Common myeloid progenitor, CD34-positive (primary cell): ENCODE data around the gene SLC17A9.

ENCODE experiments used
- CTCF ChIA-PET: fragments of 350-600 bp; sonication (Branson Sonifier 250); formaldehyde crosslinking; loops from one replicate; lab custom pipeline; 2021; ENCODE audit warnings: antibody characterized with exemption; lab: Charles Lee
- POLR2A ChIA-PET: fragments of 350-600 bp; sonication (Branson Sonifier 250); formaldehyde crosslinking; loops from one replicate; lab custom pipeline; 2021; ENCODE audit warnings: antibody characterized with exemption; lab: Charles Lee
- DNase-seq, 3 donors: peaks; one replicate each; pipeline versions ENCODE4 v3.0.0 to v3.0.0-alpha.2; 2013
- H3K27ac ChIP-seq, 2 experiments: 1 replicate in 1 of 2; 2 replicates in 1 of 2; pipeline ENCODE4 v1.7.0; 2013; ENCODE audit warnings: inconsistent platforms in 2 of 2, low read length in 2 of 2, mild to moderate bottlenecking in 2 of 2, low read depth in 1 of 2, moderate library complexity in 1 of 2; ENCODE audit not compliant: severe bottlenecking in 2 of 2, insufficient read depth in 1 of 2, poor library complexity in 1 of 2
- H3K27me3 ChIP-seq, 5 experiments: replicated peaks in 2 of 5; 1 replicate in 3 of 5; 2 replicates in 2 of 5; pipeline versions ENCODE4 v1.6.1 to v1.7.0; 2013; ENCODE audit warnings: low read length in 4 of 5, mild to moderate bottlenecking in 2 of 5, moderate library complexity in 2 of 5, inconsistent platforms in 1 of 5; ENCODE audit not compliant: insufficient read depth in 5 of 5, control insufficient read depth in 4 of 5
- H3K36me3 ChIP-seq, 4 experiments: 1 replicate in 2 of 4; 2 replicates in 2 of 4; pipeline versions ENCODE4 v1.6.1 to v1.7.0; 2013; ENCODE audit warnings: low read length in 3 of 4, control low read depth in 1 of 4, mild to moderate bottlenecking in 1 of 4; ENCODE audit not compliant: control insufficient read depth in 4 of 4, insufficient read depth in 4 of 4
- H3K4me1 ChIP-seq, 4 experiments: 1 replicate in 3 of 4; 2 replicates in 1 of 4; pipeline versions ENCODE4 v1.6.1 to v1.7.1; 2013; ENCODE audit warnings: low read length in 3 of 4, mild to moderate bottlenecking in 3 of 4, control low read depth in 1 of 4, inconsistent platforms in 1 of 4, moderate library complexity in 1 of 4; ENCODE audit not compliant: control insufficient read depth in 4 of 4, insufficient read depth in 4 of 4; ENCODE audit errors: control extremely low read depth in 1 of 4
- H3K4me3 ChIP-seq, 7 experiments: 1 replicate in 4 of 7; 2 replicates in 3 of 7; pipeline versions ENCODE4 v1.5.1 to v1.7.0; 2013; ENCODE audit warnings: mild to moderate bottlenecking in 7 of 7, low read length in 6 of 7, moderate library complexity in 6 of 7, inconsistent platforms in 2 of 7, low read depth in 2 of 7, control low read depth in 1 of 7; ENCODE audit not compliant: insufficient read depth in 4 of 7, control insufficient read depth in 1 of 7; ENCODE audit errors: extremely low read depth in 1 of 7
- H3K9me3 ChIP-seq, 5 experiments: 1 replicate in 4 of 5; 2 replicates in 1 of 5; pipeline versions ENCODE4 v1.6.1 to v1.7.1; 2013; ENCODE audit warnings: low read length in 4 of 5, mild to moderate bottlenecking in 2 of 5, inconsistent platforms in 1 of 5, low read depth in 1 of 5, moderate library complexity in 1 of 5; ENCODE audit not compliant: control insufficient read depth in 4 of 5, insufficient read depth in 2 of 5; ENCODE audit errors: control extremely low read depth in 1 of 5
- WGBS: methylation state at CpG from one replicate; pipeline ENCODE4 v1.1.5; 2013; ENCODE audit not compliant: insufficient coverage; 5-methylcytosine and 5-hydroxymethylcytosine counted together

The SLC17A9 gene

DNA sequence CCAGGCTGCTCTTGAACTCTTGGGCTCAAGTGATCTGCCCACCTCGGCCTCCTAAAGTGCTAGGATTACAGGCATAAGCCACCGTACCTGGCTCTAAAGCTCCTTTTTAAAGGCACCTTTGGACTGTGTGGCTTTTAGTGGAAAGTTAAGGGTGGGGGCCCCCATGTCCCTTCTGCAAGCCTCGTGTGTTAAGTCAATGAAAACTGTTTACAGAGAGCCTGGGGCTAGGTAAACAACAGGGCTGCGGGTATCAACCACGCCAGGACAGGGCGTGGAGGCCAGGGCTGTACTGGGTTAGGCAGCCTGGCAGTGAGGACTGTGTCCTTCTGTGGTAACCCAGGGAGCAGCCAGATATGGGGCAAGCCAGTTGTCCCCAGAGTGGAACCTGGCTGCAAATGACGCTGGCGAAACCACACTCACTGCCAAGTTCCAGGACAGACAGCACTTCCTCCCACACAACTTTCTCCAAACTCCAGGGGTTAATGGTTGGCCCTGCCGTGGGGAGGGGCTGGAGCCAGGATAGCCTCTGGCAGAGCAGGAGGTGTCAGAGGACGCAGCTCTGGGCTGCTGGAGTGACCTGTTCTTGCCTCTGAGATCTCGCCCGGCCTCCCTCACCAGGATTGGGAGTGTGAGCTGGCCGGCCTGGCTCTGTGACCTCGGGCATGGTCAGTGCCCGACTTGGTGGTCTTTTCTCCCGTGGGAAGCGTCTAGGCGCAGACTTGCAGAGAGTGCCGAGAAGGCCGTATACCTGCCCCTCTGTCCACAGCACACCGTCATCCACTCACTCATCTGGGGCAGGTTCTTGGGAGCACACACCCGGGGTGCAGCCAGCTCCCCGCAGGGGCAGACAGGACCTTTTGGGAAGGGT, 3.2 kb downstream of the SLC17A9 start:
- Histone ChIP-seq H3K36me3 (peaks cover 0 to 51% (median 21%) of the 10 kb centered on the region in 4 experiments), H3K27me3 (no peaks in the 10 kb centered on the region), H3K4me3 (peak overlapping the region in 2 of 7 experiments; percentile 1 to 27), H3K4me1 (peaks cover 2 to 94% (median 86%) of the 10 kb centered on the region in 4 experiments), H3K9me3 (no peaks in the 10 kb centered on the region), H3K27ac (peak overlapping the region in 1 of 2 experiments; percentile 22)
- ChIA-PET POLR2A (no interaction called here), CTCF (interaction anchor here (0.7 to 2.3 kb wide), 8 partner anchors 12 to 41 kb away, joined by 3 to 12 read pairs (median 4); partner anchors contain the start of genes DIDO1 and GID8)
- DNase-seq: no peak
- 83% methylated on average over 23 of the region's 23 CpGs for WGBS

DNA sequence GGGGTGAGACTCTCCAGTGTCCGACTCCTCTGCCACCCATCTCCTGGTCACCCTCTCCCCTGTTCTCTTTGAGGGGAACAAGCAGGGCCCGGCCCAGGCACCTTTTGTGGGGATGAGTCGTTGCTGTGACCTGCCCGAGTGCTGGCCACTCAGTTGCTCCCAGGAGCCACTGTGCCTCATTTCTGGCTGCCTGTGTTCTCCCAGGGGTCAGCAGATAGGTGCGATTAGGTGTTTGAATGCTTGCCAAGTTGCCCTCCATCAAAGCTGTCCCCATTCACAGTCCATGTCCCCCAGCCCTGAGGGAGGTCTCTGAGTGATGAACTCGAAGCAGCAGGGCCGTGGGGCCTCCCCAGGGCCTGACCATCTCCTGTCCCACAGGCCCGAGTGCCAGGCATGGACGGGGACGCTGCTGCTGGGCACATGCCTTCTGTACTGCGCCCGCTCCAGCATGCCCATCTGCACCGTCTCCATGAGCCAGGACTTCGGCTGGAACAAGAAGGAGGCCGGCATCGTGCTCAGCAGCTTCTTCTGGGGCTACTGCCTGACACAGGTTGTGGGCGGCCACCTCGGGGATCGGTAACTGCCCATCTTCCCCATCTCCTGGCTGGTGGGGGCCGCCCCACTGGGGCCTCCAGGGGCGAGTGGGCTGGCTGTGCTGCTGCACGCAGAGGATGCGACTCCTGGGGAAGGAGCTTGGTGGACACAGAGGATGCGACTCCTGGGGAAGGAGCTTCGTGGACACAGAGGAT, 4.1 kb downstream of the SLC17A9 start:
- POLR2A ChIA-PET: no interaction called here
- peaks cover 2 to 89% (median 83%) of the 10 kb centered on the region in 4 experiments for H3K4me1 ChIP-seq

DNA sequence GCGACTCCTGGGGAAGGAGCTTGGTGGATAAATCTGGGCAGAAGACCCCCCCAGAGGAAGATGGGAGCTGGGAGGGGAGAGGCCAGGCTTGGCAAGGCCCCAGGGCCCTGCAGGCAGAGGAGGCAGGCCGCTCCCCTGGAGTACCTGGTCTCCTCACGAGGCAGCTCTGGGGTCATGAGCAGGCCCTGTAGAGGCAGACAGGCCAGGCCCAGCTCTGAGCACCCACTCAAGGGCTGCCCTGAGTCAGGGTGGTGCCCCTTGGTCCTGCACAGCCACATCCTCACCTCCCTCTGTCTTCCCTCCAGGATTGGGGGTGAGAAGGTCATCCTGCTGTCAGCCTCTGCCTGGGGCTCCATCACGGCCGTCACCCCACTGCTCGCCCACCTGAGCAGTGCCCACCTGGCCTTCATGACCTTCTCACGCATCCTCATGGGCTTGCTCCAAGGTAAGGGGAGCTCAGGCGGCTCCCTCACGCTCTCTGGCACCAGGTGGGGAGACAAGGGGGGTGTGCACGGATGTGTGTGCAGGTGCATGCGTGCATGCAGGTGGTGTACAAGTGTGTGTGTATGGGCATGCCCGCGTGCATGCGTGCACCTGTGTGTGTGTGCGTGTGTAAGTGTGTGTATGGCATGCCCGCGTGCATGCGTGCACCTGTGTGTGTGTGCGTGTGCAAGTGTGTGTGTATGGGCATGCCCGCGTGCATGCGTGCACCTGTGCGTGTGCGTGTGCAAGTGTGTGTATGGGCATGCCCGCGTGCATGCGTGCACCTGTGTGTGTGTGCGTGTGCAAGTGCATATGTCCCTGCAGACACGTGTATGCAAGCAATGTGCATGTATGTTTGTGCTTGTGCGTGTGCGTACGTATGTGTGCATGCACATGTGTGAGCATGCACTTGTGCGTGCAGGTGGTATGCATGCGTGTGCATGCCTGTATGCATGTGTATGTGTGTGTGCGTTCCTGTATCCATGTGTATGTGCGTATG, 4.9 kb downstream of the SLC17A9 start:
- no peak overlapping the region for H3K27ac ChIP-seq
- no peaks in the 10 kb centered on the region for H3K27me3 ChIP-seq
- peaks cover 0 to 60% (median 26%) of the 10 kb centered on the region in 4 experiments for H3K36me3 ChIP-seq
- no peak for DNase-seq
- peaks cover 0 to 81% (median 75%) of the 10 kb centered on the region in 4 experiments for H3K4me1 ChIP-seq
- ChIA-PET CTCF (interaction anchor here (0.8 to 1.3 kb wide), 3 partner anchors 23 to 27 kb away, joined by 3 read pairs; no protein-coding TSS in a partner anchor), POLR2A (no interaction called here)
- H3K9me3 ChIP-seq: no peaks in the 10 kb centered on the region
- H3K4me3 ChIP-seq: no peak overlapping the region
- 94% methylated on average over 34 of the region's 36 CpGs for WGBS

More for the DNA sequence above, 4.1 kb downstream of the SLC17A9 start:
- Histone ChIP-seq H3K36me3 (peaks cover 0 to 51% (median 21%) of the 10 kb centered on the region in 4 experiments), H3K4me3 (no peak overlapping the region), H3K27me3 (no peaks in the 10 kb centered on the region), H3K9me3 (no peaks in the 10 kb centered on the region), H3K27ac (no peak overlapping the region)
- CTCF ChIA-PET: interaction anchor here (0.8 to 1.4 kb wide), 4 partner anchors 16 to 42 kb away, joined by 3 to 4 read pairs (median 3); no protein-coding TSS in a partner anchor
- 95% methylated on average over 22 of the region's 25 CpGs for WGBS
- DNase-seq: no peak

DNA sequence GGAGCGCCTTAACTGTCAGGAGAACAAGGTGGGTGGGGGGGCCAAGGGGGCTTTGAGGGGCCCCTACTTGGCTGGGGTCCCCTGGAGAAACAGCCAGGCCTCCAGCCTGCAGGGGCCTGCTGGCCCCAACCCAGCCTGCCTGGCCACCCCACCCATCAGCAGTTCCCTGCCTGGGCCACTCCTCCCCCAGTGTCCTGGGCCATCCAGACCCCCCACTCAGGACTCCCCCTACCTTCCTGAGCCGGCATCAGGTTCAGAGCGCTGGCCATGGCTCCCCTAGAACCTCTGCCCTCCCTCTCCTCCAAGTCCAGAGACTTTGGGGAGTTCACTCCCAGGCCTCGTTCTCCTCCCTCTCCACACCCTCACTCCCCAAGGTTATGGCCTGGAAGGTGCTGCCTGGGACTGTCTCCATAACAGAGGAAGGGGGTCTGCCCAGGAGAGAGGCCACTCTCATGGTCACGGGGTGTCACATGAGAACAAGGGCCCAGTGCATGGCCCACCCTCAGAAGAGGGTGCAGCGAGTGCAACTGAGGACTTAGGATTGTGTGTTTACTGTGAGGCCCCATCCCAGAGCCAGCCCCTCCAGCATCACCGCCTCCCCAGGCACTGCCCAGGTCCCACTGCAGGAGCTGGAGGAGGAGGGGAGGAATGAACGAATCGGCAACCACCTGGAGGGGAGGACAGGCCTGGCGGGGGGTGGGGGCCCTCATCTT, 6.0 kb downstream of the SLC17A9 start:
- Histone ChIP-seq H3K4me1 (peaks cover 0 to 71% (median 67%) of the 10 kb centered on the region in 4 experiments), H3K27ac (peak overlapping the region in 1 of 2 experiments; percentile 40), H3K4me3 (peak overlapping the region in 1 of 7 experiments; percentile 4), H3K36me3 (peaks cover 0 to 71% (median 35%) of the 10 kb centered on the region in 4 experiments), H3K27me3 (no peaks in the 10 kb centered on the region), H3K9me3 (no peaks in the 10 kb centered on the region)
- CTCF ChIA-PET: interaction anchor here (0.7 to 2.1 kb wide), 12 partner anchors 21 to 68 kb away, joined by 3 to 15 read pairs (median 4); no protein-coding TSS in a partner anchor
- POLR2A ChIA-PET: interaction anchor here (0.9 to 1.7 kb wide), 3 partner anchors 20 to 58 kb away, joined by 3 to 5 read pairs (median 3); partner anchors contain the start of gene GID8
- no peak for DNase-seq
- WGBS: 83% methylated on average over 4 of the region's 10 CpGs

DNA sequence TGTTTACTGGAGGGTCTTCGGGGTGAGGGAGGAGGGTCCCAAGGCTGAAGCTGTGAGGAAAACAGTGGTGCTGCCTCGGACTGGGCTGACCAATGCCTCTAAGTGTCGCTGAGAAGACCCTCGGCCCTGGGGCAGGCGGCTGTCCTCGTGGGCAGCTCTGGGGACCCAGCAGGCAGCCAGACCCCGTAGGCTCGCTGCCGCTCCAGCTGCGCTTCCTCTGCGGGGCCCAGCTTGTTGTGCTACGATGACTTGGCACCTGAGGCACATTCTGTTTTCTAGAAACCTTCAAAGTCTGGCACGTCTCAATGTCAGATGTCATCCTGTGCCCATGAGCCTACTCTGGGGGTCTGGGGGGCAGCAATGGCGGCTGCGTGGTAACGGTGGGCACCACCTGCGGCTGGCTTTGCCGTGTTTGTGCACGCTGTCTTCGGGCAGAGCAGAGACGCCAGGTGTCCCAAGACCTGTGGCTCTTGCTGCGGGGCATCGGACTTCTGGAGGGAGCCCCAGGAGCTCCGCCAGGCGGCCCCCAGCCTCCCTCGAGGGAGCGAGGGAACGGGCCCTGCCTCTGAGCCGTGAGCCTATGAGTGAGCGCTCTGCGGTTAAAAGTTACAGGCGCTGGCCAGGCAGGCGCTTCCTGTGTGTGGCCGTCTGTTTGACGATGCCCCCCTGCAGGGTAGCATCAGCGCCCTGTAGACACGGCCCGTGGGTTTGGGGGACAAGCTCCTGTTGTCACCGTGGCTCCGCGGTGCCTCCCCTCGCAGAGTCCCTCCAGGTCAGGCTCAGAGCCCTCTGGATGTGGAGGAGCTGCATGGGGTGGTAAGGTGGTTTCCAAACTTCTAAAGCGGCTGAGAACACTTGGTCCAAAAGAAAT, 6.8 kb downstream of the SLC17A9 start:
- CTCF ChIA-PET: interaction anchor here (0.7 to 2.1 kb wide), 16 partner anchors 11 to 69 kb away, joined by 3 to 15 read pairs (median 4); no protein-coding TSS in a partner anchor
- H3K9me3 ChIP-seq: no peaks in the 10 kb centered on the region
- peak overlapping the region in 1 of 7 experiments; percentile 19 for H3K4me3 ChIP-seq
- 8% methylated on average over 37 of the region's 43 CpGs for WGBS
- no peak overlapping the region for H3K27ac ChIP-seq
- POLR2A ChIA-PET: interaction anchor here (0.9 to 1.7 kb wide), 3 partner anchors 21 to 59 kb away, joined by 3 to 5 read pairs (median 3); partner anchors contain the start of gene GID8
- H3K4me1 ChIP-seq: peaks cover 0 to 75% (median 63%) of the 10 kb centered on the region in 4 experiments
- no peaks in the 10 kb centered on the region for H3K27me3 ChIP-seq
- H3K36me3 ChIP-seq: peaks cover 0 to 79% (median 39%) of the 10 kb centered on the region in 4 experiments
- peak in 2 of 3 donors; percentile 90 to 92 for DNase-seq
